ENCODE results near the gene RBFOX2.
"Not testable (repeated sequence)": the region's sequence is repeated elsewhere in the genome, so short reads cannot be mapped to it uniquely, and the experiment has no call there.

Gene RBFOX2

DNA sequence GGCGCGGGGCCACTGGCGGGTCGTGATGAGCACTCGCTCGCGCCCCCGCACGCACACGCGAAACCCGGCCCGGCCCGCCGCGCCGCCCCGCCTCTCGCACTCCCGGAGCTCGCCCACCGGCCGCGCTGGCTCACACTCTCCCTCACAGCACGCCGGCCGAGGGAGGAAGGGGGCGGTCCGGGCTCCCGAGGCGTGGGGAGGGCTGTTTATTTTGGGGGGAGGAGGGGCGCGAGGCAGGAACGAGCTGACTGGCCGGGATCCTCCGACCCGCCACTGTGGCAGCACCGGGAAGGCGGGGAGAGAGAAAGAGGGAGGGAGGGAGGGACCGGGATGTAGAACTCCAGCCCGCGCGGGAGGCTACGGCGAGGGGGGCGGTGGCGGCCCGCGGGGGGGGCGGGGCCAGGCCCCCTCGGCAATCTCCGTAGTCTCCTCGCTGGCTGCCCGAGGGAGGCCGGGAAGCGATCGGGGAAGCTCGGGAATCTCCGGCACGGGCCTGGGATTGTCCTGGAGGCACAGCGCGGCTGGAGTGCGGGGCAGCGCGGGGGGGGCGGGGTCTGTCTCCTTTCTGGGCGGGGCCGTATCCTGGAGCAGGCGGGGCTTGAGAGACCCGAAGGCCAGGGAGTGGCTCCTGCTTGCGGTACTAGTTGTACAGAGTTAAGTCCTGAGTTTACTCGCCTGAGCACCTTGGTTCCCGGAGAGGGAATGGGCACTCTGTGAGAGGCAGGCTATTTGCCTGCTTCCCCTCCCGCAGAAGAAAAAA is at the start of gene RBFOX2:
TSS of gene RBFOX2 (minus strand) at position 179 of the 760 bp plus-strand sequence. CDS start 399 bp downstream, outside the sequence.
- H3K4me3 Mint-ChIP-seq = peak within 1 kb of the TSS; percentile 91 to 97 (median 93)
- peaks cover 38% of the 10 kb centered on the region for H3K4me1 Mint-ChIP-seq
- no peak for TF ChIP-seq CTCF (IDR thresholded peaks at IDR 0.05; ENCODE audit: unreplicated experiment in 3 of 3)
- H3K27me3 Mint-ChIP-seq (ENCODE audit: low read depth) = peaks cover 4% of the 10 kb centered on the region
- peaks cover 16% of the 10 kb centered on the region for H3K36me3 Mint-ChIP-seq (ENCODE audit: low read depth)
- H3K27ac Mint-ChIP-seq = peak within 1 kb of the TSS; percentile 92 to 96 (median 93)
- no peaks in the 10 kb centered on the region for H3K9me3 Mint-ChIP-seq

DNA sequence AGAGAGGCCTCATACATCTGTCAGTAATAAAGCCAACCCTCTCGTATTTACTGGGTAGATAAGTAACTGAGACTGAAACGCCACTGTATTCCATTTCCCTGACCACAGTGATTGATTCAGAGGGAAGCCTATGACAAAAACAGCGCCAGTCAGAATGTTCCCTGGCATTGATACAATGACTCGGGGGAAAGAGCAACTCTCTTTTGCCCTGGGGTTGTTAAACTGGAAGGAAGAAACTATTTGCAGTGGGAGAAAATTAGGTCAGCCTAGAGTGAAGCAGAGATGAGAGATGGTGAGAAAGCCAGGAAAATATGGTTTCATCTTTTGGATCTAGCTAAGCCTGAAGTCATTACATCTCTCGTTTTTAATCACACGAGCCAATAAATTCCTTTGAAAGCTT is 48.6 kb upstream of the RBFOX2 start:
- Mint-ChIP-seq H3K36me3 (ENCODE audit: low read depth) (no peaks in the 10 kb centered on the region), H3K27me3 (ENCODE audit: low read depth) (no peaks in the 10 kb centered on the region), H3K4me3 (no peak overlapping the region), H3K27ac (no peak overlapping the region), H3K9me3 (peaks cover 5% of the 10 kb centered on the region), H3K4me1 (peaks cover 5% of the 10 kb centered on the region)
- TF ChIP-seq CTCF (IDR thresholded peaks at IDR 0.05; ENCODE audit: unreplicated experiment in 3 of 3) = no peak

DNA sequence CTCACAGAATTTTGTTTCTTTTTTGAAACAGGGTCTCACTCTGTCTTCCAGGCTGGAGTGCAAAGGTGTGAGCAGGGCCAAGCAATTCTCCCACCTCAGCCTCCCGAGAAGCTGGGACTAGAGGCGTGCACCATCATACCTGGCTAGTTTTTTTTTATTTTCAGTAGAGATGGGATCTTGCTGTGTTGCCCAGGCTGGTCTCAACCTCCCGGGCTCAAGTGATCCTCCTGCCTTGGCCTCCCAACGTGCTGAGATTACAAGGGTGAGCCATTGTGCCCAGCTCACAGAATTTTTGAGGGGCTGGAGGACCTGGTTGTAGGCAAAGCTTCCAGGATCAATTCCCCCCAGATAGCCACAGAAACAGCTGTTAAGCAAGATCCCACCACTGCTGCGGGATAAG is 47.1 kb upstream of the RBFOX2 start:
- Mint-ChIP-seq H3K27me3 (ENCODE audit: low read depth) (no peaks in the 10 kb centered on the region), H3K9me3 (peaks cover 5% of the 10 kb centered on the region), H3K36me3 (ENCODE audit: low read depth) (no peaks in the 10 kb centered on the region), H3K27ac (no peak overlapping the region), H3K4me1 (peaks cover 5% of the 10 kb centered on the region), H3K4me3 (no peak overlapping the region)
- TF ChIP-seq CTCF (IDR thresholded peaks at IDR 0.05; ENCODE audit: unreplicated experiment in 3 of 3) = no peak

DNA sequence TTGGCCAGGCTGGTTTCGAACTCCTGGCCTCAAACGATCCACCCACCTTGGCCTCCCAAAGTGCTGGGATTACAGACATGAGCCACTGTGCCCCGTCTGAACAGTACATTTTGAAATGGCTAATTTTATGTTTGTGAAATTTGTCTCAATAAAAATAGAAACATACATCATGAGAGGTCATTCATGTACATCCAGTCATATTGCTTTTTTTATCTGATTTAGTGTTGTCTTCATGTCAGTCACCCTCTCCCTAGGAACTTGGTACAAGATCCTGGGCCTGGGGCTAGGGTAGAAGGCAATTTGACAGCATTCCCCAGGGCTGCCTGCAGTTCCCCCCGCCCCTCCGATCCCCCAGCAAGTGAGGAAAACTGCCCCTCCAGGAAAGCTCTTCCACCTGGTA is 46.6 kb upstream of the RBFOX2 start:
- Mint-ChIP-seq H3K36me3 (ENCODE audit: low read depth) (no peaks in the 10 kb centered on the region), H3K4me1 (peaks cover 5% of the 10 kb centered on the region), H3K9me3 (peaks cover 5% of the 10 kb centered on the region), H3K27me3 (ENCODE audit: low read depth) (no peaks in the 10 kb centered on the region), H3K4me3 (no peak overlapping the region), H3K27ac (no peak overlapping the region)
- TF ChIP-seq CTCF (IDR thresholded peaks at IDR 0.05; ENCODE audit: unreplicated experiment in 3 of 3) = no peak

GRCh38 chr22:36073476-36073875 is 44.9 kb upstream of the RBFOX2 start:
- no peaks in the 10 kb centered on the region for H3K27me3 Mint-ChIP-seq (ENCODE audit: low read depth)
- TF ChIP-seq CTCF (IDR thresholded peaks at IDR 0.05; ENCODE audit: unreplicated experiment in 3 of 3) = no peak
- peaks cover 2% of the 10 kb centered on the region for H3K9me3 Mint-ChIP-seq
- H3K27ac Mint-ChIP-seq = no peak overlapping the region
- H3K4me3 Mint-ChIP-seq = no peak overlapping the region
- H3K36me3 Mint-ChIP-seq (ENCODE audit: low read depth) = no peaks in the 10 kb centered on the region
- H3K4me1 Mint-ChIP-seq = peaks cover 5% of the 10 kb centered on the region

GRCh38 chr22:36070645-36071044 is 42.0 kb upstream of the RBFOX2 start:
- H3K27ac Mint-ChIP-seq; H3K9me3 Mint-ChIP-seq; H3K4me3 Mint-ChIP-seq; H3K36me3 Mint-ChIP-seq (ENCODE audit: low read depth); H3K27me3 Mint-ChIP-seq (ENCODE audit: low read depth); H3K4me1 Mint-ChIP-seq: not testable (repeated sequence)

Measured in nephron (organoid).